Adipocyte (in vitro differentiated cells): ENCODE data around the gene CDH3.

Experiments used
- DNase-seq: peaks from one replicate; pipeline ENCODE4 v3.0.0-alpha.2; 2015; ENCODE audit warnings: low read depth
- H3K27me3 ChIP-seq: replicated peaks from 2 replicates; pipeline ENCODE4 v1.7.0; 2013; ENCODE audit warnings: mild to moderate bottlenecking, low read length, moderate library complexity; ENCODE audit not compliant: control insufficient read depth, insufficient read depth
- H3K36me3 ChIP-seq: 2 replicates; pipeline ENCODE4 v1.7.0; 2013; ENCODE audit warnings: low read length, mild to moderate bottlenecking, moderate library complexity; ENCODE audit not compliant: control insufficient read depth, insufficient read depth, severe bottlenecking
- H3K4me1 ChIP-seq: 2 replicates; pipeline ENCODE4 v1.7.0; 2013; ENCODE audit warnings: mild to moderate bottlenecking, low read length, moderate library complexity; ENCODE audit not compliant: control insufficient read depth, insufficient read depth
- H3K4me3 ChIP-seq: 2 replicates; pipeline ENCODE4 v1.7.0; 2013; ENCODE audit warnings: mild to moderate bottlenecking, low read length, moderate library complexity
- H3K9ac ChIP-seq: 2 replicates; pipeline ENCODE4 v1.7.0; 2013; ENCODE audit warnings: mild to moderate bottlenecking, low read length, moderate library complexity
- H3K9me3 ChIP-seq: 2 replicates; pipeline ENCODE4 v1.7.0; 2013; ENCODE audit warnings: mild to moderate bottlenecking, low read length, moderate library complexity; ENCODE audit not compliant: control insufficient read depth

CDH3 gene

DNA sequence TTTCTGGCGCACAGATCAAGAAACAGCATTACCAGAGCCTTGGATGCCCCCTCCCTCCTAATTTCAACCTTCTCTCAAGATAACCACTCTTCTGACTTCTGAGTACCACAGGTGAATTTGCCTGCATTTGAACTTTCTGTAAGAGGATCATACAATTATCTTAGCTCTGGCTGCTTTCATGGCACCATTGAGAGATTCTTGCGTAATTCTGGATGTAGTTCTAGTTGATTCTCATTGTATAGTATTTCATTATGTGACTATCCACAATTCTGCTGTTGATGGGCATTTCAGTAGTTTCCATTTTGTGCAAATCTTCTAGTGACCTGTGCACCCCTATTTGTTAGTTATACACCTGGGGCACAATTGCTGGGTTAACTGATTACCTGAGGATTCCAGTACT is 7.5 kb downstream of the CDH3 start:
- no peaks in the 10 kb centered on the region for H3K9me3 ChIP-seq
- DNase-seq, result no peak
- peaks cover 43% of the 10 kb centered on the region for H3K27me3 ChIP-seq
- H3K4me1 ChIP-seq, result no peaks in the 10 kb centered on the region
- no peak overlapping the region for H3K9ac ChIP-seq
- H3K4me3 ChIP-seq, result no peak overlapping the region
- H3K36me3 ChIP-seq, result no peaks in the 10 kb centered on the region

DNA sequence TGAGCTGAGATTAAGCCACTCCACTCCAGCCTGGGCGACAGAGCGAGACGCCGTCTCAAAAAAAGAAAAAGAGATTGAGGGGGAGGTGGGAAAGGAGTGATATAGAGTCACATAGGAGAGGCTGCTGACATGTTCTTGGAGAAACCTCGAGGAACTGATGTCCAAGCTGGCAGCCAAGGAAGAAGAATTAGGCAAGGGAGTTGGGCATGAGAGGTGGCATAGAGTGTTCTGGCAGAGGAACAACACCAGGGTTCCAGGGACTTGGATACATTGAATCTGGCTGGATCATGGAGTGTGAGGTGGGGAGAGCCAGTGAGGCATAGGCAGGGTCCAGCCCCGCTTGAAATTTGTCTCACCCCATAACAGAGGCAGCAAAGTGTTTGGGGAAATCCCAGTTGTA is 10.7 kb downstream of the CDH3 start:
- Histone ChIP-seq H3K9me3 (no peaks in the 10 kb centered on the region), H3K4me1 (peaks cover 17% of the 10 kb centered on the region), H3K27me3 (peaks cover 26% of the 10 kb centered on the region), H3K36me3 (no peaks in the 10 kb centered on the region), H3K9ac (no peak overlapping the region), H3K4me3 (no peak overlapping the region)
- DNase-seq, result no peak

DNA sequence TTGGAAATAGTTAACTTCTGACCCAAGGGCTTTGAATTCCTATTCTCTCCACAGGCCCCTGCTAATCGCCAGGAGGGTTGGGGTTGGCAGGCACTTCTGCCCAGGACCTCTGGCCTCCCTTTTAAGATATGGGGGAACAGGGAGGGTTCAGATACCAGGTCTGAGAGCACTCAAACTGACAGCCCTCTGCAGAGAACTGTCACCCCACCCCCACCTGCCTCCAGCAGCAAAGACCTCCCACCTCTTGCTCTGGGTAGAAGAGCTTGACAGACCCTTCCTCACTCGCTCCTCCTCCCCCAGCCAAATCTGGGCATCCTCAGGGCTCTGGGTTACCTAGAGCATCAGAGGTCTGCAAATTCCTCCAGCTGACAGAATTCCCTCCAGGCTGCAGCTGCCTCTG is 11.6 kb downstream of the CDH3 start:
- Histone ChIP-seq H3K4me1 (peaks cover 17% of the 10 kb centered on the region), H3K9ac (no peak overlapping the region), H3K9me3 (no peaks in the 10 kb centered on the region), H3K36me3 (no peaks in the 10 kb centered on the region), H3K27me3 (peaks cover 26% of the 10 kb centered on the region), H3K4me3 (no peak overlapping the region)
- no peak for DNase-seq

DNA sequence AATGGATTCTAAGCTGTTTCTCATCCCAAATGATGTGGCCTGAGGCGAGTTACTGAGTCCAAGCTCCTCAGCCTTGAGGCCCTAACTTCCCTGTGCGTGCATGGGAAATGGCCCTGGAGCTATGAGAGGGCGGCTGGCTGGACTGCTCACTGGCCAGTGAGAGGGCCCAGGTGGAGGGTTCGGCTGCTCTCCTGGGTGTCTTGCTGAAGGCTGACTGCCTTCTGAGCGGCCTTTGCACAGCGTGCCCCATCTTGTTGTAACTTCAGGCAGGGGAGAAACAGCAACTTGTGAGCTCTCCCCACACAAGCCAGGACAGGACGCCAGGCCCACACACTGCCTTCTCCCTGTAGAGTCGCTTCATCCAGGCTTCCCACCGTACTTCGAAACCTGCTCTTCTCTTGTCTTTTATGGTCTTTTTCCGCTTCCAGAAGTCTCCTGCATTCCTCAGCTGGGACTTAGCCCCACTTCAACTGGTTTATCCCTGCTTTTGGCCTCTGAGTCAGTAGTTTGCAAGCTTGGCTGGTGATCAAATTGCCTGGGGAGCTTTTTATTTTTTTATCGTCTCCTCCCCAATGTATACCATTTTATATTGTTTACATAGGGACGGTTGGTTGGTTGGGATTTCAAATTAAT is 13.3 kb downstream of the CDH3 start:
- Histone ChIP-seq H3K9me3 (no peaks in the 10 kb centered on the region), H3K4me3 (no peak overlapping the region), H3K9ac (no peak overlapping the region), H3K4me1 (peaks cover 17% of the 10 kb centered on the region), H3K36me3 (no peaks in the 10 kb centered on the region), H3K27me3 (peaks cover 17% of the 10 kb centered on the region)
- peak; percentile 70 for DNase-seq

GRCh38 chr16:68658974-68659360 is 13.9 kb downstream of the CDH3 start:
- no peak for DNase-seq
- Histone ChIP-seq H3K4me1 (peaks cover 19% of the 10 kb centered on the region), H3K9ac (no peak overlapping the region), H3K9me3 (no peaks in the 10 kb centered on the region), H3K4me3 (no peak overlapping the region), H3K27me3 (peaks cover 17% of the 10 kb centered on the region), H3K36me3 (no peaks in the 10 kb centered on the region)

DNA sequence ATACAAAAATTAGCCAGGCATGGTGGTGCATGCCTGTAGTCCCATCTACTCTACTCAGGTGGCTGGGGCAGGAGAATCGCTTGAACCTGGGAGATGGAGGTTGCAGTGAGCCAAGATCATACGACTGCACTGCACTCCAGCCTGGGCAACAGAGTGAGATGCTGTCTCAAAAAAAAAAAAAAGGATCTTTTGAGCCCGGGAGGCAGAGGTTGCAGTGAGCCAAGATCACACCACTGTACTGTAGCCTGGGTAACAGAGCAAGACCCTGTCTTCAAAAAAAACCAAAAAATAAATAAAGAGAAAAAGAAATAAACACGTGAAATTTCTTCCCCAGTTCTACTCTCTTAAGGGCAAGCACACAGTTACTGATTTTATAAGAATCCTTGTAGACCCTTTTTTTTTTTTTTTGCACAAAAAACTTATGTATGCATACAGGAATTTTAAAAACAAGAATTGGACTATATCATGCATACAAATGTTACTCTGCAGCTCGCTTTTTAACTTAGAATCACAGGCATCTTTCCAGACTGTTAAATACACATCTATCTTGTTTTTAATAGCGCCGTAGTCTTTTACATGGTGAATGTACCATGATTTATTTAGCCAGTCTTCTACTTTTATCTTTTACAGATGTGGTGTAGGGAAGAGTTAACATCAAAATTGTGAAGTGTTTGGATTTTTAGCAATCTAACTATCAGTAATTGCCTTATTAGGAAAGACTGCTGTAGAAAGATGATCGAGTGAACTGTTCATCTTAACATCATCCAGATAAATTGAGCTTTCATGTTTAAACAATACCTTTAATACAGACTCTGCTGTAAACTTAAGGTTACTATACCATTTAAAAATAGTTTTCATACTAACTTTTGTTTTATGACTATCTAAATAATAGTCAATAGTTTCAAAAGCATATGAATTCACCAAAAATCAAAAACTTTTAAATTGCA is 14.6 kb downstream of the CDH3 start:
- DNase-seq, result no peak
- Histone ChIP-seq H3K9ac (no peak overlapping the region), H3K36me3 (no peaks in the 10 kb centered on the region), H3K9me3 (no peaks in the 10 kb centered on the region), H3K4me1 (peaks cover 23% of the 10 kb centered on the region), H3K27me3 (peaks cover 17% of the 10 kb centered on the region), H3K4me3 (no peak overlapping the region)

DNA sequence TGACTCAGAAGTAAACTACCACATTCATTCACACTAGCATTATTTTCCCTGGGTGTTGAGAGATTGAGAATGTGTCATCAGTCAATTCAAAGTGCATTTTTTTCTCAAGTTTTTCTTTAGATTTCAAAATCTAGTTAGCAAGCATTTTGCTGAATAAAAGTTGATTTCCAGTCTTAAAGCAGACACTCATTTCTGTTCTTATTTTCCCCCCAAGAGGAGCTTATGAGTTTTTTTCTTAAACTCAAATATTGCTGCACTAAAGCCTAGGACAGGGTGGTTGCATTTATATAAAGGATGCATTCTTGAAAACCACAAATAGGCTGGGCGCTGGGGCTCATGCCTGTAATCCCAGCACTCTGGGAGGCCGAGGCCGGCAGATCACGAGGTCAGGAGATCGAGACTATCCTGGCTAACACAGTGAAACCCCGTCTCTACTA is 15.3 kb downstream of the CDH3 start:
- no peak overlapping the region for H3K9ac ChIP-seq
- no peaks in the 10 kb centered on the region for H3K9me3 ChIP-seq
- peaks cover 17% of the 10 kb centered on the region for H3K27me3 ChIP-seq
- peak; percentile 33 for DNase-seq
- H3K4me1 ChIP-seq, result peaks cover 23% of the 10 kb centered on the region
- no peak overlapping the region for H3K4me3 ChIP-seq
- H3K36me3 ChIP-seq, result no peaks in the 10 kb centered on the region

DNA sequence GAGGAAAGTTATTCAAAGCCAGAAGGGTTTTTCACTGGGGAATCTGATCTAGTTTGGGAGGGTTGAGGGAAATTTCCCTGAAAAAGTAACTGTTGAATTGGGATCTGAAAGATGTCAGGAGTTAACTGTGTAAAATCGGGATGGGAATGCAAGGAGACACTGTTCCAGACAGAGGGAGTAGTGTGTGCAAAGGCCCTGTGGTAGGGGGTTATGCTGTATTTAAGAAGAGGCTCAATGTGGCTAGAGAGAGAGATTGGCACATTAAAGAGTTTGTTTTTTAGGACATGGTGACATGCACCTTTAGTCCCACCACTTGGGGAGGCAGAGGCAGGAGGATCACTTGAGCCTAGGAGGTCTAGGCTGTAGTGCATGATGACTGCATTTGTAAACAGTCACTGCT is 16.9 kb downstream of the CDH3 start:
- H3K4me1 ChIP-seq, result peaks cover 23% of the 10 kb centered on the region
- peaks cover 2% of the 10 kb centered on the region for H3K27me3 ChIP-seq
- DNase-seq, result no peak
- H3K36me3 ChIP-seq, result no peaks in the 10 kb centered on the region
- H3K4me3 ChIP-seq, result no peak overlapping the region
- no peaks in the 10 kb centered on the region for H3K9me3 ChIP-seq
- no peak overlapping the region for H3K9ac ChIP-seq

DNA sequence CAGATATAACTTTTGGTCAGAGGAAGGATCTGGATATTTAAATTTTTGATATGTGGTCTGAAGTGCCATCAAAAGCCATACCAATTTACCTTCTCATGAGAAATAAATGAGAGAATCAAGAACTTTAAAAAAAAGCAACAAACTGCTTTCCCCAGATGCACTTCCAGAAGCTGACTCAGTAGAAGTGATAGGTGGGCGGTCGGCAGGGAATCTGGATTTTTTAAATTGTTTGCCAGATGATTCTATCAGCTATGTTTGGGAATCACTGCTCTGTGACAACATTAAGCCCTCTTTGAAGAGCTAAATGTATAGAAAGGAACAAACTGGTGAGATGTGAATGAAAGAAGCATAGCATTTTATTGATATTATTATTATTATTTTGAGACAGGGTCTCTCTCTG is 19.2 kb downstream of the CDH3 start:
- Histone ChIP-seq H3K27me3 (no peaks in the 10 kb centered on the region), H3K4me1 (peaks cover 14% of the 10 kb centered on the region), H3K9ac (no peak overlapping the region), H3K9me3 (no peaks in the 10 kb centered on the region), H3K36me3 (no peaks in the 10 kb centered on the region), H3K4me3 (no peak overlapping the region)
- DNase-seq, result no peak

DNA sequence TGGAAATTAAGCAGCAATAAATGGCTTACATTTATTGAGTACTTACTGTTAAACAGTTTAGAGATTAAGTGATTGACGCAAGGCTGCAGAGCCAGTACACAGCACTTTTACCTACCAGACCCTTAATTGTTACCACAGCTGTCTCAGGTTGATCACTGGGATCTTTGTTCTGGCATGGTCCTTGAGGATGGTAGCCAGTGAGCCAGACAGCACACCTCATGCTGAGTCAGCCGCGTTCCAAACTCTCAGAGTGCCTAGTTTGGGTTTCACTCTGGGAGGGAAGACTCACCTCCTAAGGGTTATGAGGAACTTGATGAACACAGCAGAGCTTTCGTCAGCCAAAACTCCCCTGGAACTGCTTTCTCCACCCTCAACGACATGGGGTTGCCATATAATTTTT is 20.4 kb downstream of the CDH3 start:
- Histone ChIP-seq H3K9me3 (no peaks in the 10 kb centered on the region), H3K4me1 (peaks cover 5% of the 10 kb centered on the region), H3K9ac (no peak overlapping the region), H3K36me3 (no peaks in the 10 kb centered on the region), H3K4me3 (no peak overlapping the region), H3K27me3 (no peaks in the 10 kb centered on the region)
- no peak for DNase-seq

GRCh38 chr16:68668266-68668665 is 23.2 kb downstream of the CDH3 start:
- no peak overlapping the region for H3K9ac ChIP-seq
- H3K27me3 ChIP-seq, result peaks cover 3% of the 10 kb centered on the region
- H3K4me3 ChIP-seq, result no peak overlapping the region
- no peaks in the 10 kb centered on the region for H3K9me3 ChIP-seq
- no peaks in the 10 kb centered on the region for H3K36me3 ChIP-seq
- H3K4me1 ChIP-seq, result peaks cover 5% of the 10 kb centered on the region
- no peak for DNase-seq
